CD4-positive, alpha-beta memory T cell (primary cell): ENCODE results near the gene PTPRG. TPM values are rescaled to one million over a fixed set of nuclear protein-coding genes. Genes with fewer than 3 reads are reported as not detected.

Source experiments
- CTCF ChIA-PET: fragments of 350-600 bp; sonication (Branson Sonifier 250); formaldehyde crosslinking; loops from one replicate; lab custom pipeline; 2021; ENCODE audit warnings: inconsistent platforms; ENCODE audit not compliant: partially characterized antibody; lab: Charles Lee
- POLR2A ChIA-PET: fragments of 350-600 bp; sonication (Branson Sonifier 250); formaldehyde crosslinking; loops from one replicate; lab custom pipeline; 2021; ENCODE audit not compliant: partially characterized antibody; lab: Charles Lee
- DNase-seq, 5 donors: peaks; one replicate each; pipeline versions ENCODE4 v3.0.0 to v3.0.0-alpha.2; 2020 to 2022; ENCODE audit warnings: mixed read lengths in 1 of 5
- H3K27ac ChIP-seq: one replicate; pipeline ENCODE4 v1.7.0; 2013; ENCODE audit warnings: low read depth, low read length
- H3K27me3 ChIP-seq: 2 replicates; pipeline ENCODE4 v1.7.0; 2013; ENCODE audit warnings: mild to moderate bottlenecking, low read length, moderate library complexity; ENCODE audit not compliant: insufficient read depth
- H3K36me3 ChIP-seq: 2 replicates; pipeline ENCODE4 v1.7.0; 2013; ENCODE audit warnings: mild to moderate bottlenecking, low read length, moderate library complexity; ENCODE audit not compliant: insufficient read depth
- H3K4me1 ChIP-seq: 2 replicates; pipeline ENCODE4 v1.7.0; 2013; ENCODE audit warnings: mild to moderate bottlenecking, low read length, moderate library complexity; ENCODE audit not compliant: insufficient read depth
- H3K4me3 ChIP-seq, 2 donors: one replicate each; pipeline ENCODE4 v1.7.0; 2013; ENCODE audit warnings: low read length in 2 of 2, mild to moderate bottlenecking in 1 of 2
- H3K9me3 ChIP-seq, 2 donors: one replicate each; pipeline ENCODE4 v1.7.0; 2013; ENCODE audit warnings: low read length in 2 of 2, control low read depth in 1 of 2; ENCODE audit not compliant: control insufficient read depth in 1 of 2
- H3K27ac Mint-ChIP-seq, 7 donors: one replicate each; pipeline ENCODE4 v1.8.0; 2020 to 2021; ENCODE audit warnings: mixed read lengths in 7 of 7, mild to moderate bottlenecking in 6 of 7, inconsistent platforms in 3 of 7, moderate library complexity in 3 of 7
- H3K27me3 Mint-ChIP-seq, 2 donors: one replicate each; pipeline ENCODE4 v1.8.0; 2020 to 2021; ENCODE audit warnings: mixed read lengths in 2 of 2
- H3K36me3 Mint-ChIP-seq, 2 donors: one replicate each; pipeline ENCODE4 v1.8.0; 2020 to 2021; ENCODE audit warnings: mixed read lengths in 2 of 2, inconsistent platforms in 1 of 2, mild to moderate bottlenecking in 1 of 2
- H3K4me1 Mint-ChIP-seq, 4 donors: one replicate each; pipeline ENCODE4 v1.8.0; 2020 to 2021; ENCODE audit warnings: mixed read lengths in 4 of 4, mild to moderate bottlenecking in 1 of 4
- H3K4me3 Mint-ChIP-seq, 8 donors: one replicate each; pipeline ENCODE4 v1.8.0; 2020 to 2021; ENCODE audit warnings: mixed read lengths in 8 of 8, mild to moderate bottlenecking in 7 of 8, moderate library complexity in 6 of 8, inconsistent platforms in 3 of 8
- H3K9me3 Mint-ChIP-seq, 8 donors: one replicate each; pipeline ENCODE4 v1.8.0; 2020 to 2021; ENCODE audit warnings: mixed read lengths in 8 of 8, mild to moderate bottlenecking in 5 of 8, inconsistent platforms in 3 of 8, moderate library complexity in 1 of 8
- intact Hi-C: fragments of 100-400 bp; cut with micrococcal nuclease; formaldehyde crosslinking; loops from one replicate; pipeline ENCODE4 v1.15.1; 2023
- polyA plus RNA-seq, 2 donors: library from polyadenylated mRNA; unstranded; fragments of 300-500 nt; fragmentation: Illumina TruSeq; gene quantifications; one replicate each; pipeline ENCODE4 v1.2.3, GENCODE V29; 2021
- total RNA-seq, 2 experiments: library from RNA; stranded (reverse); gene quantifications; one replicate each; pipeline ENCODE4 v1.2.3, GENCODE V29; 2021

The PTPRG gene
- total and polyA plus RNA-seq, 4 experiments from 2014 or later, result not detected

- no peak overlapping the region for H3K4me3 ChIP-seq
- H3K9me3 Mint-ChIP-seq, result peaks cover 0 to 3% (median 0%) of the 10 kb centered on the region in 8 donors
- H3K36me3 Mint-ChIP-seq, result no peaks in the 10 kb centered on the region
- H3K27me3 Mint-ChIP-seq, result peaks cover 0 to 2% of the 10 kb centered on the region in 2 donors
- no peak overlapping the region for H3K27ac Mint-ChIP-seq
- no peaks in the 10 kb centered on the region for H3K9me3 ChIP-seq
- ChIA-PET POLR2A (no interaction called here), CTCF (no interaction called here)
- intact Hi-C loops, result no loop called here
- H3K4me3 Mint-ChIP-seq, result no peak overlapping the region
- no peaks in the 10 kb centered on the region for H3K36me3 ChIP-seq
- no peak overlapping the region for H3K27ac ChIP-seq
- H3K4me1 ChIP-seq, result no peaks in the 10 kb centered on the region
- H3K4me1 Mint-ChIP-seq, result peaks cover 0 to 2% (median under 1%) of the 10 kb centered on the region in 4 donors
- DNase-seq, result no peak
- no peaks in the 10 kb centered on the region for H3K27me3 ChIP-seq
Measured at GRCh38 chr3:62242831-62243509, 681.6 kb downstream of the PTPRG start.

- CTCF ChIA-PET, result no interaction called here
- H3K27ac Mint-ChIP-seq, result no peak overlapping the region
- H3K27ac ChIP-seq, result no peak overlapping the region
- intact Hi-C loops, result no loop called here
- no peaks in the 10 kb centered on the region for H3K9me3 ChIP-seq
- peaks cover 2% of the 10 kb centered on the region in 2 donors for H3K27me3 Mint-ChIP-seq
- POLR2A ChIA-PET, result no interaction called here
- no peaks in the 10 kb centered on the region for H3K4me1 Mint-ChIP-seq
- no peaks in the 10 kb centered on the region for H3K4me1 ChIP-seq
- no peaks in the 10 kb centered on the region for H3K36me3 ChIP-seq
- DNase-seq, result no peak
- H3K27me3 ChIP-seq, result no peaks in the 10 kb centered on the region
- H3K4me3 Mint-ChIP-seq, result no peak overlapping the region
- no peak overlapping the region for H3K4me3 ChIP-seq
- H3K36me3 Mint-ChIP-seq, result no peaks in the 10 kb centered on the region
- H3K9me3 Mint-ChIP-seq, result no peaks in the 10 kb centered on the region
Measured at GRCh38 chr3:62246094-62246493, 684.7 kb downstream of the PTPRG start.

- no peaks in the 10 kb centered on the region for H3K9me3 Mint-ChIP-seq
- Histone ChIP-seq H3K4me3 (no peak overlapping the region), H3K36me3 (no peaks in the 10 kb centered on the region), H3K27ac (no peak overlapping the region), H3K9me3 (no peaks in the 10 kb centered on the region), H3K27me3 (no peaks in the 10 kb centered on the region), H3K4me1 (no peaks in the 10 kb centered on the region)
- H3K4me3 Mint-ChIP-seq, result no peak overlapping the region
- no peaks in the 10 kb centered on the region for H3K4me1 Mint-ChIP-seq
- intact Hi-C loops, result no loop called here
- no peak for DNase-seq
- ChIA-PET POLR2A (no interaction called here), CTCF (no interaction called here)
- peaks cover 2% of the 10 kb centered on the region in 2 donors for H3K27me3 Mint-ChIP-seq
- no peaks in the 10 kb centered on the region for H3K36me3 Mint-ChIP-seq
- no peak overlapping the region for H3K27ac Mint-ChIP-seq
Measured at GRCh38 chr3:62246985-62247384, 685.6 kb downstream of the PTPRG start.

- H3K36me3 ChIP-seq, result no peaks in the 10 kb centered on the region
- CTCF ChIA-PET, result no interaction called here
Measured at GRCh38 chr3:62248734-62249483, 687.5 kb downstream of the PTPRG start.

GRCh38 chr3:62249484-62249776, 688.1 kb downstream of the PTPRG start:
- H3K36me3 Mint-ChIP-seq, result no peaks in the 10 kb centered on the region
- Histone ChIP-seq H3K4me3 (no peak overlapping the region), H3K27ac (no peak overlapping the region), H3K4me1 (no peaks in the 10 kb centered on the region), H3K27me3 (no peaks in the 10 kb centered on the region), H3K9me3 (no peaks in the 10 kb centered on the region), H3K36me3 (no peaks in the 10 kb centered on the region)
- no peak overlapping the region for H3K27ac Mint-ChIP-seq
- no peaks in the 10 kb centered on the region for H3K9me3 Mint-ChIP-seq
- no peak for DNase-seq
- peaks cover 0 to 2% of the 10 kb centered on the region in 2 donors for H3K27me3 Mint-ChIP-seq
- intact Hi-C loops, result no loop called here
- POLR2A ChIA-PET, result no interaction called here
- CTCF ChIA-PET, result no interaction called here
- H3K4me3 Mint-ChIP-seq, result no peak overlapping the region
- H3K4me1 Mint-ChIP-seq, result no peaks in the 10 kb centered on the region

More at GRCh38 chr3:62248734-62249483, 687.5 kb downstream of the PTPRG start:
- no peak for DNase-seq
- H3K27me3 ChIP-seq, result no peaks in the 10 kb centered on the region
- H3K27ac ChIP-seq, result no peak overlapping the region
- no peaks in the 10 kb centered on the region for H3K4me1 Mint-ChIP-seq
- H3K9me3 Mint-ChIP-seq, result no peaks in the 10 kb centered on the region
- peaks cover 0 to 2% of the 10 kb centered on the region in 2 donors for H3K27me3 Mint-ChIP-seq
- H3K4me3 ChIP-seq, result no peak overlapping the region
- H3K36me3 Mint-ChIP-seq, result no peaks in the 10 kb centered on the region
- H3K4me3 Mint-ChIP-seq, result no peak overlapping the region
- intact Hi-C loops, result no loop called here
- no peak overlapping the region for H3K27ac Mint-ChIP-seq
- H3K4me1 ChIP-seq, result no peaks in the 10 kb centered on the region
- no peaks in the 10 kb centered on the region for H3K9me3 ChIP-seq
- POLR2A ChIA-PET, result no interaction called here

GRCh38 chr3:62249855-62250543, 688.6 kb downstream of the PTPRG start:
- Histone ChIP-seq H3K27ac (no peak overlapping the region), H3K27me3 (no peaks in the 10 kb centered on the region), H3K4me3 (no peak overlapping the region), H3K36me3 (no peaks in the 10 kb centered on the region), H3K9me3 (no peaks in the 10 kb centered on the region), H3K4me1 (no peaks in the 10 kb centered on the region)
- ChIA-PET POLR2A (no interaction called here), CTCF (no interaction called here)
- intact Hi-C loops, result no loop called here
- no peak for DNase-seq
- no peaks in the 10 kb centered on the region for H3K9me3 Mint-ChIP-seq
- H3K4me3 Mint-ChIP-seq, result no peak overlapping the region
- no peaks in the 10 kb centered on the region for H3K4me1 Mint-ChIP-seq
- H3K27me3 Mint-ChIP-seq, result peaks cover 0 to 2% of the 10 kb centered on the region in 2 donors
- no peaks in the 10 kb centered on the region for H3K36me3 Mint-ChIP-seq
- no peak overlapping the region for H3K27ac Mint-ChIP-seq

GRCh38 chr3:62252438-62253157, 691.2 kb downstream of the PTPRG start:
- H3K27ac ChIP-seq, result no peak overlapping the region
- ChIA-PET POLR2A (no interaction called here), CTCF (no interaction called here)
- intact Hi-C loops, result no loop called here
- no peaks in the 10 kb centered on the region for H3K27me3 ChIP-seq
- H3K4me1 ChIP-seq, result no peaks in the 10 kb centered on the region
- no peak for DNase-seq
- H3K36me3 ChIP-seq, result no peaks in the 10 kb centered on the region
- no peak overlapping the region for H3K27ac Mint-ChIP-seq
- H3K4me3 Mint-ChIP-seq, result no peak overlapping the region
- H3K4me1 Mint-ChIP-seq, result no peaks in the 10 kb centered on the region
- peaks cover 0 to 2% of the 10 kb centered on the region in 2 donors for H3K27me3 Mint-ChIP-seq
- H3K9me3 ChIP-seq, result no peaks in the 10 kb centered on the region
- peaks cover 0 to 2% (median 0%) of the 10 kb centered on the region in 8 donors for H3K9me3 Mint-ChIP-seq
- no peaks in the 10 kb centered on the region for H3K36me3 Mint-ChIP-seq
- no peak overlapping the region for H3K4me3 ChIP-seq
